Posterior cingulate gyrus (tissue), 11 donors: ENCODE data around the gene RWDD4.

Source experiments
- DNase-seq, 10 donors: peaks; one replicate each; pipeline versions ENCODE4 v3.0.0 to v3.0.0-alpha.2; 2020 to 2021; ENCODE audit warnings: mixed read lengths in 3 of 10
- intact Hi-C: fragments of 100-400 bp; cut with DNase I; formaldehyde crosslinking; loops from one replicate; pipeline ENCODE4 v1.15.1; 2023

The RWDD4 gene

DNA sequence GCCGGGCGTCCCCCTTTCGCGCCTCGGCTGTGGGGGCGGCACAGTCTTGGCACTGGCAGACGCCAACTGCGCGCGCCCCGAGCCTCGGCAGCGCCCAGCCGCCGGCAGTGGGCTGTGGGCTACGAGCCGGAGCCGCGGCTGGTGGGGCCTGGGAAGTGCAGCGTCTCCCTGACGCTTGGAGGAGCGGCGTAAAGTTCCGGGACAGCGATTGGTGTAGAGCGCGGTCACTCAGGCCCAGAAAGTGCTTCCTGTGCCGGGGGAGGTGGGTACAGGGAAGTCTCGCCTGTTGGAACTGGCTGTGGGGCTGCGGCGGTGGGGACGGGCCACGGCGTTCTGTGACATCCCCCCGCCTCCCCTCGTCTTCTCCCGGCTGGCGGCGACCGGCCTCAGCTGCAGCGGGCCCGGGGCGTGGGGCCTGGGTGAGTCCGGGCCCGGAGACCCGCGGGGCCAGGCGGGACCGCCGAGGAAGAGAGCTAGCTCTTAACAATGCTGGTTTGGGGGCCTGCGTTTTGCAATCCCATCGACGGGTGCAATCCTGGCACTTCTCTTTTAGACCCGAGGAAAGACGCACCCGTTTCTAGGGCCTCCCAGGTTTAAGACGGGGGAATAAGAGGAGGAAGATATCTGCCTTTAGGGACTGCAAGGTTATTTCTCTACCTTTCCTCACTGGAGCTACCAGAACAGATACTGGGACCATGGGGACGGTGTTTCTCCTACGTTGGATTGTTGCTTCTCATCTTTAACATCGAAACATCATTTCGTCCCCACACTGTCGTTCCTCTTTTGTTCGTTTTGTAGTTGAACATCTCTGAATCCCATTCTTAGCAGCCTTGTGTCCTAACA is at the start of gene RWDD4, which contains the start of gene TRAPPC11:
Gene RWDD4 (minus strand): TSS at position 157 of the 843 bp plus-strand sequence. CDS start 233 bp downstream, outside the sequence.
Gene TRAPPC11 (plus strand): TSS at position 265 of the 843 bp plus-strand sequence. CDS start 4,575 bp downstream, outside the sequence.
- intact Hi-C loops: loop anchor here (1.0 to 5.0 kb wide), 2 partner anchors 155 to 243 kb away; no protein-coding TSS in a partner anchor
- peak; percentile 95 to 100 (median 98) for DNase-seq

DNA sequence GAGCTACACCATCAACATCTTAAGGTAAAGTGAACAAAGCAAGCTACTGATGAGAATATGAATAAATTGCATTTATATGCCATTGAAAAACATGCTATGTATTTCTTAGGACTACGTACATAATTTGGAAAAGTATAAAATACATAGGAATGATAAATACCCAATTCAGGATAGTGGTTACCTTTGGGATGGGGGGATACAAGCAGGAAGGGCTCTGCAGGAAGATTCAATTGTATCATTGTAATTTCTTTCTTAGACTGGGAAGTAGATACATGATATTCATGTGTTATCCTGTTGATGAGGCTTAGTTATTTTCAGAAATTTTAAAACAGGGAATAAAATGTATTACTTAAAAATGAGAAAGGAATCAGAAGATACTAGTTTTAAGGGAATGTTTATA is 43.5 kb upstream of the RWDD4 start:
- DNase-seq: no peak
- intact Hi-C loops: no loop called here

DNA sequence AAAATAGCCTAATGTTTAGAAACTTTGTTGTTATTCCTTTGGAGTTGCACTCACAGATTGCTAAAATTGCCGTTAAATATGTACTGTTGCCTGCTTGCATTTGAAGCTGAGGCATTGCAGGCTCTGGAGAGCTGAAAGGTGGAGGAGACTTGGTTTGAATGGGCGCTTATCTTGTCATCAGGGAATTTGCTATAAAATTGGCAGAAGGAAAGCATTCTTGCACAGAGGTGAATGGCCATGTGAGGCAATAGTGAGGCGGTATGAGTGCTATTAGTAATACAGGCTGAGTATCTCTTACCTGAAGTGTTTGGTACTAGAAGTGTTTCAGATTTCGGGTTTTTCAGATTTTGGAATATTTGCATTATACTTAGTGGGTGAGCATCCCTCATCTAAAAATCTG is 41.4 kb upstream of the RWDD4 start:
- intact Hi-C loops: no loop called here
- DNase-seq: no peak

- DNase-seq: no peak
- intact Hi-C loops: no loop called here
Observed at GRCh38 chr4:183698909-183699308, 39.9 kb upstream of the RWDD4 start.

- intact Hi-C loops: no loop called here
- DNase-seq: no peak
Observed at GRCh38 chr4:183691897-183692296, 32.9 kb upstream of the RWDD4 start.

GRCh38 chr4:183691006-183691405 is 32.0 kb upstream of the RWDD4 start:
- no peak for DNase-seq
- intact Hi-C loops: no loop called here

- no peak for DNase-seq
- intact Hi-C loops: no loop called here
Observed at GRCh38 chr4:183688216-183688615, 29.2 kb upstream of the RWDD4 start.

- no peak for DNase-seq
- intact Hi-C loops: no loop called here
Observed at GRCh38 chr4:183686461-183686860, 27.5 kb upstream of the RWDD4 start.

GRCh38 chr4:183681119-183681518 is 22.1 kb upstream of the RWDD4 start:
- no peak for DNase-seq
- intact Hi-C loops: no loop called here

- no peak for DNase-seq
- intact Hi-C loops: no loop called here
Observed at GRCh38 chr4:183675625-183676024, 16.6 kb upstream of the RWDD4 start.

- DNase-seq: no peak
- intact Hi-C loops: no loop called here
Observed at GRCh38 chr4:183674153-183674552, 15.2 kb upstream of the RWDD4 start.

DNA sequence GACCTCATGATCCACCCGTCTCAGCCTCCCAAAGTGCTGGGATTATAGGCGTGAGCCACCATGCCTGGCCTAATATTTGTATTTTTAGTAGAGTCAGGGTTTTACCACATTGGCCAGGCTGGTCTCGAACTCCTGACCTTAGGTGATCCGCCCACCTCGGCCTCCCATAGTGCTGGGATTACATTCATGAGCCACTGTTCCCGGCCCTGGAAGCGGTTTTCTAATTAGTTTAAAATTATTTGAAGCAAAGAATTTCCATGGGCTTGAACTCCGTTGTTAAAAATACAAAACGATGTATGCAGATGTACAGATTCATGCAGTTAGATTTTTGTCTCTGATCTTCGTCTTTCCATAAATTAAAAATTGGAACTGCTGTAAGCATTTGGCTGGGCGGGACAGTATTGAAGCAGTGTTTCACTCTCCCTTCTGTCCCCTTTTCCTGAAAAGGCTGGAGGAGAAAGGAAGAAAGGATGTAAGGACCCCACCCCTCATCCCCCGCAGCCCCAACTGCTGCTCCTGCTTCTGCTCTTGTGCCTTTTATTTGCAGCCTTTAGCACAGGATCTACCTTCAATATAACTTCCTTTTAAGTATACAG is 12.1 kb upstream of the RWDD4 start:
- intact Hi-C loops: no loop called here

DNA sequence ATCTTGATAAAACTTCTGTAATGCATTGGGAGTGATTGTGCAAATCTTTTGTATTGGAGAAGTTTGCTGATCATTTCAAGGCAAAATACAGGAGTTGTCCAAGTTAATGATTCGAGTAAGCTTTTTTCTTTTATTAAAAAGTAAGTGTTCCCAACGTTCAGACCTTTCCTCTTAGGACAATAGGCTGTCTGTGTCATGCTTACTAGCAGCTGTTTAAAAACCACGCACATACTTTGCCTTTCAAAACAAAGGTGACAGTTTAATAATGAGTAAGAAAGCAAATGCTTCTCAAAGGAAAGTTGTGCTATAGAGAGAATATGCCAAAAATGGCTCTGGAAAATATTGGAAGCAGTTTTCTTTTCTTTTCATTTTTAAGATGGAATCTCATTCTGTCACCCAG is 11.3 kb upstream of the RWDD4 start:
- intact Hi-C loops: no loop called here
- no peak for DNase-seq

More for the DNA sequence above, 12.1 kb upstream of the RWDD4 start:
- DNase-seq: no peak

GRCh38 chr4:183666088-183666487 is 7.1 kb upstream of the RWDD4 start:
- no peak for DNase-seq
- intact Hi-C loops: no loop called here

DNA sequence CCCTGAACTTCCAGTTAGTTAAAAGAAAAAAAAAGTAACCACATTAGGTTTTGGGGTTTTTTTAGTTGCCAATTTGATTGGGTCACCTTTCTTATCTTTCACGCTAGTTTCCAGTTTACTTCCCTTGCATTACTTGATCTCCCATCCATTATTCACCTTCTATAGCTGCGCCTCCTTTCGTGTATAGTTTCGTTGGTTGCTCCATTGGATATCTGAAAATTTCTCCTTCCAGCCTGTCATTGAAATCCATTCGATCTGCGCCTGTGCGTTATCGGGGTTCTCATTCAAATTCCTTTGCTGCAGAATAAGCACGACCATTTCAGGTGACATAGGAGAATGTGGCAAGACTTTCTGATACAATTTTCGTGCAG is 872 bp upstream of the RWDD4 start:
- DNase-seq: no peak
- intact Hi-C loops: loop anchor here (1.0 to 5.0 kb wide), 2 partner anchors 156 to 242 kb away; no protein-coding TSS in a partner anchor

GRCh38 chr4:183658362-183659028 is 490 bp downstream of the RWDD4 start:
- peak in 4 of 10 donors; percentile 10 to 84 (median 42) for DNase-seq
- intact Hi-C loops: loop anchor here (1.0 to 5.0 kb wide), 2 partner anchors 154 to 244 kb away; no protein-coding TSS in a partner anchor

DNA sequence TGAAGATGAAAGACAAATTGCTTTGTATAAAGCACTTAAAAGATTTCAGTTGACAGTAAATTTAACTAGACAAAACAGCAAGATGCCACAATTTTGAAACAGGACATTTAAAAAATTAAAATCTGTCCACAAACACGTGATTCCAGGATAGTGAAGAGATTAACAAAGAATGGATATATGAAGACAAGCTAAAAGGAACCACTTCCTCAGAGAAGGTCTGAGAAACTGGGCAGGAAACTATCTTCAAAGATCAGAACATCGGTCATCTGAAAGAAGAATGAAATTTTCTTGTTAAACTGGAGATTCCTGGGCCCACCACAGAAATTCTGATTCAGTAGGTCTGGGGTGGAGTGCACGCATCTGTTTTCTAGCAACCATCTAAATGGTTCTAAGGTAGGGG is 1.4 kb downstream of the RWDD4 start:
- no peak for DNase-seq
- intact Hi-C loops: loop anchor here (5.0 kb wide), 1 partner anchor 245 kb away; no protein-coding TSS in a partner anchor

DNA sequence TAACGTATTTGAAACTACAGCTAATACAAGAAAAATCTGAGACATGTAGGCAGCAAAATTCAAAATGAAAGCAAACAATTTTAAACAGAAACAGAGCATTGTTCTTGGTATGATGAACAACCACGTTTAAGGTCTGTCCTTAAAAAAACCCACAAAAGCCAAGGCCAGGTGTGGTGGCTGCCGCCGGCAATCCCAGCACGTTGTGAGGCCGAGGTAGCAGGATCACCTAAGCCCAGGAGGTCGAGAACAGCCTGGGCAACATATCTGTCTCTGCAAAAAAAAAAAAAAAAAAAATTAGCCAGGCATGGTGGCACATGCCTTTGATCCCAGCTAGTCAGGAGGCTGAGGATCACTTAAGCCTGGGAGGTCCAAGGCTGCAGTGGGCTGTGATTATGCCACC is 13.7 kb downstream of the RWDD4 start:
- DNase-seq: no peak
- intact Hi-C loops: no loop called here

DNA sequence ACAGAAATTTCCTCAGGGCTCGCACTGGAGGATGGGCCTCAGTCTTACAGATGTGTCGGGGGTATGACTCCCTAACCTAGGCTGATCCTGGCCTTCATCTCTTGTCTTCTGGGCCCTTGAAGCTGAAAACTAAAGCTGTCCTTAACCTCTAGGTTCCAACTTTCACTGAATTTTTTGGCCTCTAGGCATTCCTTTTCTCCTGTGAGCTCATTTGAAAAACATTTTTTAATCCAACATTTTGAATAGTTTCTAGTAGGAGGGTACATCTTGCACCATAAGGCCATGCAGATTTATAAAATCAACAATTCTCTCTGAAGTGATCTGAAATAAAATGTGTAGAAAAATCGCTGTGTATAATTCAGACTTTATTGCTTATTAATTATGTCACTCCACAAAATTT is 19.7 kb downstream of the RWDD4 start:
- intact Hi-C loops: no loop called here
- no peak for DNase-seq

GRCh38 chr4:183638436-183638835 is 20.5 kb downstream of the RWDD4 start:
- intact Hi-C loops: no loop called here
- no peak for DNase-seq

- no peak for DNase-seq
- intact Hi-C loops: no loop called here
Observed at GRCh38 chr4:183637461-183637860, 21.5 kb downstream of the RWDD4 start.
